NCI-H510A treated with DMSO at 0.1 percent for 48 hours (cell line): ENCODE measurements around the gene ATF6.
"Not testable (repeated sequence)": the region's sequence is repeated elsewhere in the genome, so short reads cannot be mapped to it uniquely, and the experiment has no call there.

Experiments used
- DNase-seq: peaks from one replicate; lab custom pipeline; 2025; lab: John Stamatoyannopoulos, UW

The ATF6 gene

GRCh38 chr1:161832299-161832907 lies 66.3 kb downstream of the ATF6 start:
- not testable (repeated sequence) for DNase-seq

DNA sequence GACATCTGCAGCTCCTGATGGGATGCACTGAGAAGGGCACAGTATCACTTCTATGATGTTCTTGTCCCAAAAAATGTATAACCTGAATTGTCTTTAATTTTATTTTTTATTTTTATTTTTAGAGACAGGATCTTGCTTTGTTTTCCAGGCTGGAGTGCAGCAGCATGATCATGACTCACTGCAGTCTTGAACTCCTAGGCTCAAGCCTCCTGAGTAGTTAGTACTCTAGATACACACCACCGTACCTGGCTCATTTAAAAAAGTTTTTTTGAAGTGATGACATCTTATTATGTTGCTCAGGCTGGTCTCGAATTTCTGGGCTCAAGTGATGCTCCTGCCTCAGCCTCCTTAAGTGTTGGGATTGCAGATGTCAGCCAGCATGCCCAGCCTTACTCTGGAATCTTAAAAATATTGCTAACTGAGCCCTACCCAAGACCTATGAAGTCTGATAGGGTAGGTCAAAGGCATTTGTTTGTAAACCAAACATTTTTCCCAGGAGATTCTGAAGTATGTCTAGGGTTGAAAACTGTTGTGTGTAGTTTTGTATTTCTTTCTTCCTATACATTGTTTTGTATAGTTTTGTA lies 68.9 kb downstream of the ATF6 start:
- no peak for DNase-seq

- DNase-seq, result no peak
Measured at GRCh38 chr1:161836018-161836417, 69.9 kb downstream of the ATF6 start.

- no peak for DNase-seq
Measured at GRCh38 chr1:161838362-161838761, 72.2 kb downstream of the ATF6 start.

DNA sequence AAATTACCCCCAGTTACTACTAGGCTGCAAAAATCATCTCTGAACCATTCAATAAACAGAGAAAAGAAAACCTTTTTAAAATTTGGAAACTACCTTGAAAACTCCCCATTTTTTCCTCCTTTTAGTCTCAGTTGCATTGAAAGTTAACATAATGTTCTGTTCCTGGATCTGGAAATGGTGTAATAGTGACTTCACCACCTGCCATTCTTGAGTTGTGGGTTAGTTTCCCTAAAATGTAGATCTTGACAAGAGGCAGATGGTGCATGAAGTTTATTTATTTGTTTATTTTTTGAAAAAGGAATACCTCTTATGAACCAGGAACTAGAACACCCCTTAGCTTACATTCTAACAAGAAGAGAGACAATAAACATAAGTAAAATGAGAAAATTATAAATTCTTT lies 72.8 kb downstream of the ATF6 start:
- no peak for DNase-seq

DNA sequence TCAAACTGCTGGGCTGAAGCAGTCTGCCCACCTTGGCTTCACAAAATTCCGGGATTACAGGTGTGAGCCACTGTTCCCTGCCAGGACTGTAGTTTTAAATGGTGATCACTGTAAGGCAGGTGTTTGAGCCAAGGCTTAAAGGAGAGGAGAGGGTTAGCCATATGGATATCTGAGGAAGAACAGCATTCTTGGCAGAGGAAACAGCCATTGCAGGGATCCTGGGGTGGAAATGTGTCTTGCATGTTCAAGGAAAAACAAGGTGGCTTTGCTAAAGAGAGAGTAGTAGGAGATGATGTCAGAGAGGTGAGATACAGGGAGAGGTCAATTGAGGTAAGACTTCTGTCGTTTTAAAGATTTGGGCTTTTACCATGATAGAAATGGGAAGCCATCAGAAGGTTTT lies 73.5 kb downstream of the ATF6 start:
- DNase-seq, result no peak

- no peak for DNase-seq
Measured at GRCh38 chr1:161840363-161840762, 74.2 kb downstream of the ATF6 start.

DNA sequence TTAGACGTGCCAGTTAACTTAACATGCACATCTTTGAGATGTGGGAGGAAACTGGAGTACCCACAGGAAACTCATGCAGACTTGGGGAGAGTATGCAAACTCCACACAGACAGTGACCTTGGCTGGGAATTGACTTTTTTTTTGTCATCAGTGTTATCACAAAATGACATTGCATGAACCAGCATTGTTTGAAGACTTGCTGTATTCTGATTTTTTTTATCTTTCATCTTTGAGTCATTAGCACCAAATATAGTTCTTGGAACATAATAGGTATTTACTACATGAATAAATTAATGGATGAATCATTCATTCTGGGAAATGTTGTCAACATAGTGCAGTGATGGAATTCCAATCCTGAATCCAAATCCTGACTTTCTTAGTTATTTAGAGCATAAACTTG lies 77.0 kb downstream of the ATF6 start:
- DNase-seq, result no peak

- DNase-seq, result no peak
Measured at GRCh38 chr1:161844696-161845095, 78.6 kb downstream of the ATF6 start.

DNA sequence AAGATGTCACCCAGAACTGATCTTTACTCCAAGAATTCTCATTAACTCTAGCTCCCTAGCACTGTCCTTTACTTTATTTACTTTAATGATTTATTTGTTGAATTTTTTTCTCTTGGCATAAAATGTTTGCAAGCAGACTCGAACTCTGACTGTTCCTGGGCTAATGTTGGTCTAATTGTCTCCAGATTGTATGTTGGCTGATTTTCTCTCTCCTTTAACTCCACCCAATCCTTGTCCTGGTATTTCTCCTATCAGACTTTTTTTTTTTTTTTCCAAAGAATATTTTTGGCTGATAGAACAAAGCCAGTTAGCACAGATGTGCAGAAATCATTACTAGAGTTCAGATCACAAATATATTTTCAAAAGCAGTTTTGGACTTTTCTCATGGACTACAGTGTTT lies 82.6 kb downstream of the ATF6 start:
- no peak for DNase-seq

DNA sequence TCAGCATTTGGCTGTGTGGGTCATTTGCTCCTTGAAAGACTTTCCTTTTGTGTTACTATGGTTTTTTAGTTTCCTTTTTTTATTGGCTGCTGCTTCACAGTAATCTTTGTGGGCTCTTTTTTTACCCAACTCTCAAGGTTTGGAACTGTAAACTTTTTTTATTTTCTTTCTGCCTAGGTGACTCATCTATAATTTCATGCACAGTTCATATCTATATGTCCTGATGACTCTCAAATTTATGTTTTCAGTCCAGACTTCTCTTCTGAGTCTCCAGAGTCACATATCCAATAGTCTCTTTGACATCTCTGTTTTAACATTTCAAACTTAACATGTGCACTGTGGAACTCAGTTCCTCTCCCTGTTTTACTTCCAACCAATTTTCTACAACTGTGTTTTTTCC lies 83.4 kb downstream of the ATF6 start:
- no peak for DNase-seq

- no peak for DNase-seq
Measured at GRCh38 chr1:161855260-161855659, 89.1 kb downstream of the ATF6 start.

DNA sequence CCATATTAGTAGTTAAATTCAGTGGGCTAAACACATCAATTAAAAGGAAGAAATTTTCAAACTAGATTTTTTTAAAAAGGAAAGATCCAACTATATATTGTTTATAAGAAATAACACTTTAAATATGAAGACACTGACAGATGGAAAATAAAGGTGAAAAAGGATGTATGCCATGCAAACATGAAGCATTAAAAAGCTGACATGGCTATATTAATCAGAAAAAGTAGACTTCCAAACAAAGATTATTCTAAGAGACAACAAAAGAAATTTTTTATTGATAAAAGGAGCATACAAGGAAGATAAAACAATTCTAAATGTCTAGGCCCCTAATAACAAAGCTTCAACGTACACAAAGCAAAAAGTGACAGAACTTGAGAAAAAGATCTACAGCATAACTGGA lies 92.2 kb downstream of the ATF6 start:
- no peak for DNase-seq

GRCh38 chr1:161863549-161863948 lies 97.4 kb downstream of the ATF6 start:
- DNase-seq, result no peak

- no peak for DNase-seq
Measured at GRCh38 chr1:161864577-161864976, 98.5 kb downstream of the ATF6 start.

GRCh38 chr1:161866241-161866640 lies 100.1 kb downstream of the ATF6 start:
- DNase-seq, result no peak

DNA sequence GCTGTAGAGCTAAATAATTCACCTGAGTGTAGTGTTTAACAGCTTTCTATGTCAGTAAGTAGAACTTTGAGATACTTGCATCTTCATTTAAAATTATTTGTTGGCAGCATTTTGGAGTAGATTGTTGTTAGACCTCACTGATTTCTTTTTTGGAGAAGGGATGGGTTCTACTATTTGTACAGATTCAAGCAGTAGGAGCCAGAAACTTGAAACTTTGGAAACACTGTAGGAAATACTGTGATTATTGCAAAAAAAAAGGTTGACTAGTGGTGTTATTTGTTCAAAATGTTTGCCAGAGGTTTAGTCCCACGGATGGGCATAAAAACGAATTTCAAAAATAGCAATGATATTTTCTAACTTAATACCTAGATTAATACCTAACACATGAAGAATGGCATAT lies 102.7 kb downstream of the ATF6 start:
- no peak for DNase-seq

GRCh38 chr1:161869291-161869690 lies 103.2 kb downstream of the ATF6 start:
- no peak for DNase-seq

- DNase-seq, result peak; percentile 4
Measured at GRCh38 chr1:161872506-161872905, 106.4 kb downstream of the ATF6 start.

GRCh38 chr1:161879261-161879660 lies 113.1 kb downstream of the ATF6 start:
- no peak for DNase-seq

- DNase-seq, result peak; percentile 62
Measured at GRCh38 chr1:161884475-161884874, 118.4 kb downstream of the ATF6 start.

GRCh38 chr1:161885003-161885402 lies 118.9 kb downstream of the ATF6 start:
- DNase-seq, result no peak

GRCh38 chr1:161885759-161886158 lies 119.6 kb downstream of the ATF6 start:
- DNase-seq, result no peak

GRCh38 chr1:161886589-161886988 lies 120.5 kb downstream of the ATF6 start:
- DNase-seq, result no peak
